Mucosa of descending colon (tissue), 3 donors: Measurements from ENCODE around the gene GFOD1. TPM values are rescaled to one million over a fixed set of nuclear protein-coding genes. Genes with fewer than 3 reads are reported as not detected.

Experiments used
- ATAC-seq: fragments of 200-7000 bp; cut with Tn5 transposase; one replicate; pipeline ENCODE4 v1.9.1; 2020; ENCODE audit warnings: mild to moderate bottlenecking, moderate library complexity
- DNase-seq, 3 donors: peaks; one replicate each; pipeline ENCODE4 v3.0.0-alpha.2; 2020
- H3K36me3 ChIP-seq: fragments of 200-600 bp; one replicate; pipeline ENCODE4 v1.8.0; 2021; ENCODE audit warnings: low read depth, mild to moderate bottlenecking
- H3K4me1 ChIP-seq: fragments of 200-600 bp; one replicate; pipeline ENCODE4 v1.8.0; 2021; ENCODE audit warnings: low read depth, mild to moderate bottlenecking
- H3K4me3 ChIP-seq: fragments of 200-600 bp; one replicate; pipeline ENCODE4 v1.8.0; 2021; ENCODE audit warnings: mild to moderate bottlenecking
- H3K9me3 ChIP-seq: fragments of 200-600 bp; one replicate; pipeline ENCODE4 v1.8.0; 2021; ENCODE audit warnings: mild to moderate bottlenecking
- intact Hi-C, 2 donors: fragments of 100-400 bp; cut with DNase I in 1 of 2; cut with micrococcal nuclease in 1 of 2; formaldehyde crosslinking; loops; one replicate each; pipeline versions ENCODE4 v1.11.0 to v1.11.1; 2022; cut with DNase I, micrococcal nuclease
- total RNA-seq, 3 donors: library from RNA; stranded (reverse); fragmentation: NEBNext Ultra II Directional in 2 of 3; extraction: Animal tissue kit (Norgen Biotek cat#: 25700) in 2 of 3; gene quantifications; one replicate each; pipeline versions ENCODE4 v1.2.1 to v1.2.4, GENCODE V29; 2021 to 2023
- TF ChIP-seq, protein P1 (sequence below): fragments of 200-600 bp; IDR thresholded peaks from one replicate; pipeline ENCODE4 v1.8.0; 2022; ENCODE audit warnings: antibody characterized with exemption, mild to moderate bottlenecking
- donor health status: DM: no; HTN: no; CAD: no; lungs with moderate emphysema.
- donor health status: DM: no; HTN: no; CAD: no.
- donor health status: DM: no; HTN: yes; CAD: no.

The GFOD1 gene
- total RNA-seq, 3 donors from 2014 or later, result 10.4 to 22.4 (median 13.2) TPM

DNA sequence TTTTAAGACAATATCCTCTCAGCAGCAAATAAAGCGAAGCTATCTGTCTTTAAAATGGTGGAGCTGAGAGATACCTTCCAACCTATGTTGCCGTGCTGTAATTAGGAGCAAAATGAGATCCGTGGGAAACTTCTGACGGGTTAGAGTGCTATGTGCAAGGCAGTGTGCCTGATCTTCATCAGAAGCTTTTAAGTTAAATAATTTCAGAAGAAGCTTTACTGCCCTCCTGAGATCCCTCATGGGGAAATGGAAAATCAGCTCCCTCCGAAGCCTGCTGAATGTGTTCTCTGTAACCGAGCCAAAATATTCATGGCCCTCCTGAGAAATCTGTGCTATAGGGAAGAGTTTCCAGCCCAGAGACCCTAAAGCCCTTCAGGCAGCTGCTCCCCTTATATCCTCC is 115.3 kb downstream of the GFOD1 start:
- Histone ChIP-seq H3K4me1 (no peaks in the 10 kb centered on the region), H3K4me3 (no peak overlapping the region), H3K9me3 (no peaks in the 10 kb centered on the region), H3K36me3 (no peaks in the 10 kb centered on the region)
- no peak for ATAC-seq
- no peak for DNase-seq
- intact Hi-C loops, result no loop called here
- TF ChIP-seq, protein P1, sequence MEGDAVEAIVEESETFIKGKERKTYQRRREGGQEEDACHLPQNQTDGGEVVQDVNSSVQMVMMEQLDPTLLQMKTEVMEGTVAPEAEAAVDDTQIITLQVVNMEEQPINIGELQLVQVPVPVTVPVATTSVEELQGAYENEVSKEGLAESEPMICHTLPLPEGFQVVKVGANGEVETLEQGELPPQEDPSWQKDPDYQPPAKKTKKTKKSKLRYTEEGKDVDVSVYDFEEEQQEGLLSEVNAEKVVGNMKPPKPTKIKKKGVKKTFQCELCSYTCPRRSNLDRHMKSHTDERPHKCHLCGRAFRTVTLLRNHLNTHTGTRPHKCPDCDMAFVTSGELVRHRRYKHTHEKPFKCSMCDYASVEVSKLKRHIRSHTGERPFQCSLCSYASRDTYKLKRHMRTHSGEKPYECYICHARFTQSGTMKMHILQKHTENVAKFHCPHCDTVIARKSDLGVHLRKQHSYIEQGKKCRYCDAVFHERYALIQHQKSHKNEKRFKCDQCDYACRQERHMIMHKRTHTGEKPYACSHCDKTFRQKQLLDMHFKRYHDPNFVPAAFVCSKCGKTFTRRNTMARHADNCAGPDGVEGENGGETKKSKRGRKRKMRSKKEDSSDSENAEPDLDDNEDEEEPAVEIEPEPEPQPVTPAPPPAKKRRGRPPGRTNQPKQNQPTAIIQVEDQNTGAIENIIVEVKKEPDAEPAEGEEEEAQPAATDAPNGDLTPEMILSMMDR, result no peak

DNA sequence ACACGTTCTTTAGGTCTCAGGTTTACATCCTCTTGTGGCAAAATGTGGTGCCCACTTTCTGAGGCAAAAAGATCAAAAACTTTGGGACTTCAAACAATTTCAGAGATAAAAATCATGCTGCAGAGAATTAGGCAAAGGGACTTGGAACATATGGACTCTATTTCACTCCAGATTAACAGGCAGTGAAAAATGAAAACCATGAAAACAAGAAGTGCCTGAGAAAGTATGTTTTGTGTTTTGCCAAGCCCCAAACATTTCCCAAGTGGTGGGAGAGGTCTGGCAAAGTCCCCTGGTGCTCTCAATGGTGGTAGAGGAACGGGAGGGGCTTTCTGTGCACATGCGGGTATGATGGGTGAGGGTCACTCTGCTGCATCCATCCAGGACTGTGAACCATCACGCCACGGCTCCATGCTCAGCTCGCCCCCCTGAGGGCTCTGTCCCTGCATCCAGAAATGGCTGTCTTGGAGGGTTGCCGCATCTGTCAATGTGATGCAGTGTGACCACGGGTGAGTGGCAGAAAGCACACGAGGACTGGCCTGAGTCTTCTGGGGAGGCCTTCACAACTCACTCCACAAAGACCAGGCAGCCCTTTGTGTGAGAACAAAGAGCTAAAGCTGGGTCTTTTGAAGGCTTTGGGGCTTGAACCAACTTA is 115.9 kb downstream of the GFOD1 start:
- intact Hi-C loops, result no loop called here
- Histone ChIP-seq H3K9me3 (no peaks in the 10 kb centered on the region), H3K4me1 (no peaks in the 10 kb centered on the region), H3K4me3 (no peak overlapping the region), H3K36me3 (no peaks in the 10 kb centered on the region)
- ATAC-seq, result no peak
- TF ChIP-seq, protein P1, result no peak
- no peak for DNase-seq

DNA sequence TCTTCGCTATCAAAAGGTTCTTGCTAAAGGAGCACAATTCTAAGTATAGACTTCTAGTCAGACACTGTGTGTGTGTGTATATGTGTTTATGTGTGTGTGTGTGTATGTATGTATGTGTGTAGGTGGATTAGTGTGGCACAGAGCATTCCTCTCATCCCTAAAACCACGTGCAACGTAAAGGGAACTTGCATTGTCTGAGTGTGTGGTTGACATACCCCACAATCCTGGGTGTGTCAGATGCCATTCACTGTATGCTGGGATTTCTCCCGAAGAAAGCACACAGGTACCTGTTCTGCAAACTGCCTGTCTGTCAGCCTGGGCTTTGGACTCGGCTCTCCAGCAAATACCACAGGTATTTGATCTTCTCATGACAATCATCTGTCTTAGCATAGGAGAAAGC is 116.8 kb downstream of the GFOD1 start:
- H3K36me3 ChIP-seq, result no peaks in the 10 kb centered on the region
- TF ChIP-seq, protein P1, result no peak
- no peaks in the 10 kb centered on the region for H3K9me3 ChIP-seq
- no peak for ATAC-seq
- H3K4me3 ChIP-seq, result no peak overlapping the region
- intact Hi-C loops, result no loop called here
- no peak for DNase-seq
- H3K4me1 ChIP-seq, result no peaks in the 10 kb centered on the region

DNA sequence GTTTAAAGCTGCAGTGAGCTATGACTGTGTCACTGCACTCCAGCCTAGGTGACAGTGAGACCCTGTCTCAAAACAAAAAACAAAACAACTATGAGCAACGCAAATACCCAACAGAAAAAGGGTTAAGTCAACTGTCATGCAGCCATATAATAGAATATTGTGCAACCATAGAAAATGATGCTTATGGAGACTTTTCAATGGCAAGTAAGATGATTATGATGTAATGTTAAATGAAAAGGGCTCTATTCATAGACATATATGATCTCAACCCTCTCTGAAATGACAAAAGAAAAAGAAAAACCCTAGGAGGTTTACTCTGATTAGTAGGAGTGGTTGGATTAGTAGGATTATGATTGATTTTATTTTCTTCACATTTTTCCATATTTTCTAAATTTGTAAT is 117.8 kb downstream of the GFOD1 start:
- intact Hi-C loops, result no loop called here
- H3K4me1 ChIP-seq, result no peaks in the 10 kb centered on the region
- no peak for DNase-seq
- H3K36me3 ChIP-seq, result no peaks in the 10 kb centered on the region
- TF ChIP-seq, protein P1, result no peak
- no peak for ATAC-seq
- no peaks in the 10 kb centered on the region for H3K9me3 ChIP-seq
- H3K4me3 ChIP-seq, result no peak overlapping the region

DNA sequence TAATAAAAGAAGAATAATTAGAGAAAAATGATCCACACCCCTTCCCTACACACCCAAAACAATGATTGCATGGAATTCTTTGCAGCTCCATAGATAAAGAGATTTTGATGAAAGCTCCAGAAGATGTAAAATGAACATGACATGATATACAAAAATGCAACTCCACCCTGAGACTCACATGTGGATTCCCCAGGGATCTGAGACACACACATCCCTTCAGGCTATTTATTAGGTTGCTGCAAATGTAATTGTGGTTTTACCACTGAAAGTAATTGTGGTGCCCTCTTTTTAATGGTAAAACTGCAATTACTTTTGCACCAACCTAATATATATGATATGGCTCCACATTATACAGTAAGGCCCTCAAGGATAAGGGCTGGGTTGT is 118.7 kb downstream of the GFOD1 start:
- DNase-seq, result no peak
- intact Hi-C loops, result no loop called here
- no peak for ATAC-seq
- TF ChIP-seq, protein P1, result no peak
- H3K36me3 ChIP-seq, result no peaks in the 10 kb centered on the region
- H3K9me3 ChIP-seq, result no peaks in the 10 kb centered on the region
- H3K4me3 ChIP-seq, result no peak overlapping the region
- peaks cover 7% of the 10 kb centered on the region for H3K4me1 ChIP-seq
